A549 (cell line): ENCODE results near the gene ANG.

Experiments
- CEBPB ChIP-seq, 2 experiments: fragments of >200 bp in 1 of 2; sonication (Bioruptor Twin) in 1 of 2; formaldehyde crosslinking in 1 of 2; IDR thresholded peaks; 2 replicates each; pipeline ENCODE4 v1.6.1; 2012 to 2016
- CTCF ChIP-seq: fragments of >200 bp; sonication (Bioruptor Twin); formaldehyde crosslinking; IDR thresholded peaks from 3 replicates; pipeline ENCODE4 v1.5.1; 2016
- EP300 ChIP-seq, 2 experiments: fragments of >200 bp; sonication (Bioruptor Twin); formaldehyde crosslinking; IDR thresholded peaks; 2 replicates in 1 of 2; 3 replicates in 1 of 2; pipeline ENCODE4 v1.6.1; 2016 to 2017
- POLR2A ChIP-seq: IDR thresholded peaks from 2 replicates; pipeline ENCODE4 v1.6.1; 2012; ENCODE audit warnings: mild to moderate bottlenecking, low read length

GRCh38 chr14:20642182-20642581 lies 46.4 kb upstream of the ANG start:
- TF ChIP-seq CEBPB (IDR thresholded peaks at IDR 0.05) (no peak), EP300 (IDR thresholded peaks at IDR 0.05) (no peak), CTCF (no peak), POLR2A (no peak)
